ENCODE data around the gene CCDC50.

DNA sequence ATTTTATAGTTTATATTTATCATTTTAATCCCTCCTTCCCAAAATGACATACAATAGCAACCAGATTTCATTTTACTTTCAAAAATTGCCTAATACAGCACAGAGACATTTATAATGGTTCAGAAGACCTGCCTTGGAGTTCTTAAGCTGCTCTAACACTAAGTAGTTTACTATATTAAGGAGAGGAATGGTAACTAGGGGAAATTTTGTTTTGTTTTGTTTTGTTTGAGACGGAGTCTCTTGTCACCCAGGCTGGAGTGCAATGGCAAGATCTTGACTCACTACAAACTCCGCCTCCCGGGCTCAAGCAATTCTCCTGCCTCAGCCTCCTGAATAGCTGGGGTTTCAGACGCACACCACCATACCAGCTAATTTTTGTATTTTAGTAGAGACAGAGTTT lies 22.8 kb upstream of the CCDC50 start:
- TF ChIP-seq CSDC2 (CRISPR knock-in tag; IDR thresholded peaks at IDR 0.05) (no peak), TOX (CRISPR knock-in tag; IDR thresholded peaks at IDR 0.05; ENCODE audit: borderline replicate concordance) (no peak), PPARA (CRISPR knock-in tag; IDR thresholded peaks at IDR 0.05; ENCODE audit: borderline replicate concordance) (no peak), GLIS3 (CRISPR knock-in tag; IDR thresholded peaks at IDR 0.05) (no peak), OSR1 (CRISPR knock-in tag; IDR thresholded peaks at IDR 0.05) (no peak), TCF4 (CRISPR knock-in tag; IDR thresholded peaks at IDR 0.05; ENCODE audit: borderline replicate concordance) (no peak), ZNF565 (CRISPR knock-in tag; conservative IDR thresholded peaks at IDR 0.05; ENCODE audit: low read depth) (no peak), BACH2 (CRISPR knock-in tag; IDR thresholded peaks at IDR 0.05; ENCODE audit: borderline replicate concordance) (no peak), ZC3H10 (CRISPR knock-in tag; IDR thresholded peaks at IDR 0.05) (no peak), ZFP30 (CRISPR knock-in tag; IDR thresholded peaks at IDR 0.05) (no peak)
- TF ChIP-seq, protein P1, sequence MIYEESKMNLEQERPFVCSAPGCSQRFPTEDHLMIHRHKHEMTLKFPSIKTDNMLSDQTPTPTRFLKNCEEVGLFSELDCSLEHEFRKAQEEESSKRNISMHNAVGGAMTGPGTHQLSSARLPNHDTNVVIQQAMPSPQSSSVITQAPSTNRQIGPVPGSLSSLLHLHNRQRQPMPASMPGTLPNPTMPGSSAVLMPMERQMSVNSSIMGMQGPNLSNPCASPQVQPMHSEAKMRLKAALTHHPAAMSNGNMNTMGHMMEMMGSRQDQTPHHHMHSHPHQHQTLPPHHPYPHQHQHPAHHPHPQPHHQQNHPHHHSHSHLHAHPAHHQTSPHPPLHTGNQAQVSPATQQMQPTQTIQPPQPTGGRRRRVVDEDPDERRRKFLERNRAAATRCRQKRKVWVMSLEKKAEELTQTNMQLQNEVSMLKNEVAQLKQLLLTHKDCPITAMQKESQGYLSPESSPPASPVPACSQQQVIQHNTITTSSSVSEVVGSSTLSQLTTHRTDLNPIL (CRISPR knock-in tag; IDR thresholded peaks at IDR 0.05; ENCODE audit: low read depth) = no peak
- TF ChIP-seq, protein P2, sequence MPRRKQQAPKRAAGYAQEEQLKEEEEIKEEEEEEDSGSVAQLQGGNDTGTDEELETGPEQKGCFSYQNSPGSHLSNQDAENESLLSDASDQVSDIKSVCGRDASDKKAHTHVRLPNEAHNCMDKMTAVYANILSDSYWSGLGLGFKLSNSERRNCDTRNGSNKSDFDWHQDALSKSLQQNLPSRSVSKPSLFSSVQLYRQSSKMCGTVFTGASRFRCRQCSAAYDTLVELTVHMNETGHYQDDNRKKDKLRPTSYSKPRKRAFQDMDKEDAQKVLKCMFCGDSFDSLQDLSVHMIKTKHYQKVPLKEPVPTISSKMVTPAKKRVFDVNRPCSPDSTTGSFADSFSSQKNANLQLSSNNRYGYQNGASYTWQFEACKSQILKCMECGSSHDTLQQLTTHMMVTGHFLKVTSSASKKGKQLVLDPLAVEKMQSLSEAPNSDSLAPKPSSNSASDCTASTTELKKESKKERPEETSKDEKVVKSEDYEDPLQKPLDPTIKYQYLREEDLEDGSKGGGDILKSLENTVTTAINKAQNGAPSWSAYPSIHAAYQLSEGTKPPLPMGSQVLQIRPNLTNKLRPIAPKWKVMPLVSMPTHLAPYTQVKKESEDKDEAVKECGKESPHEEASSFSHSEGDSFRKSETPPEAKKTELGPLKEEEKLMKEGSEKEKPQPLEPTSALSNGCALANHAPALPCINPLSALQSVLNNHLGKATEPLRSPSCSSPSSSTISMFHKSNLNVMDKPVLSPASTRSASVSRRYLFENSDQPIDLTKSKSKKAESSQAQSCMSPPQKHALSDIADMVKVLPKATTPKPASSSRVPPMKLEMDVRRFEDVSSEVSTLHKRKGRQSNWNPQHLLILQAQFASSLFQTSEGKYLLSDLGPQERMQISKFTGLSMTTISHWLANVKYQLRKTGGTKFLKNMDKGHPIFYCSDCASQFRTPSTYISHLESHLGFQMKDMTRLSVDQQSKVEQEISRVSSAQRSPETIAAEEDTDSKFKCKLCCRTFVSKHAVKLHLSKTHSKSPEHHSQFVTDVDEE (CRISPR knock-in tag; IDR thresholded peaks at IDR 0.05) = no peak
- TF ChIP-seq, protein P3, sequence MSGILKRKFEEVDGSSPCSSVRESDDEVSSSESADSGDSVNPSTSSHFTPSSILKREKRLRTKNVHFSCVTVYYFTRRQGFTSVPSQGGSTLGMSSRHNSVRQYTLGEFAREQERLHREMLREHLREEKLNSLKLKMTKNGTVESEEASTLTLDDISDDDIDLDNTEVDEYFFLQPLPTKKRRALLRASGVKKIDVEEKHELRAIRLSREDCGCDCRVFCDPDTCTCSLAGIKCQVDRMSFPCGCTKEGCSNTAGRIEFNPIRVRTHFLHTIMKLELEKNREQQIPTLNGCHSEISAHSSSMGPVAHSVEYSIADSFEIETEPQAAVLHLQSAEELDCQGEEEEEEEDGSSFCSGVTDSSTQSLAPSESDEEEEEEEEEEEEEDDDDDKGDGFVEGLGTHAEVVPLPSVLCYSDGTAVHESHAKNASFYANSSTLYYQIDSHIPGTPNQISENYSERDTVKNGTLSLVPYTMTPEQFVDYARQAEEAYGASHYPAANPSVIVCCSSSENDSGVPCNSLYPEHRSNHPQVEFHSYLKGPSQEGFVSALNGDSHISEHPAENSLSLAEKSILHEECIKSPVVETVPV (CRISPR knock-in tag; IDR thresholded peaks at IDR 0.05) = no peak

Measured in SK-N-SH treated with all-trans-retinoic acid at 6 μM for 48 hours (cell line).